HepG2 (cell line): ENCODE measurements around the gene PPP4R4.

Source experiments
- ETV6 ChIP-seq: sonication (generic); formaldehyde crosslinking; conservative IDR thresholded peaks from 2 replicates; pipeline ENCODE4 v1.4.0; 2020; ENCODE audit warnings: missing genetic modification reagents
- FOXA3 ChIP-seq: IDR thresholded peaks from 2 replicates; pipeline ENCODE4 v1.6.1; 2016; ENCODE audit warnings: missing genetic modification reagents, missing compliant biosample characterization
- KLF9 ChIP-seq: IDR thresholded peaks from 2 replicates; pipeline ENCODE4 v1.6.1; 2016; ENCODE audit warnings: low read depth
- PBX3 ChIP-seq: sonication (generic); formaldehyde crosslinking; IDR thresholded peaks from 2 replicates; pipeline ENCODE4 v1.8.1; 2023; ENCODE audit warnings: missing genetic modification reagents, inconsistent platforms, borderline replicate concordance
- ZKSCAN1 ChIP-seq: fragments of 150-350 bp; IDR thresholded peaks from 2 replicates; pipeline ENCODE4 v1.6.1; 2014; ENCODE audit warnings: low read length

GRCh38 chr14:94139006-94139405 lies 35.1 kb upstream of the PPP4R4 start:
- no peak for TF ChIP-seq ETV6 (CRISPR knock-in tag)
- no peak for TF ChIP-seq ZKSCAN1
- TF ChIP-seq FOXA3 = no peak
- TF ChIP-seq PBX3 (CRISPR knock-in tag) = no peak
- no peak for TF ChIP-seq KLF9 (CRISPR knock-in tag)
